ENCODE measurements around the gene EPHB2. TPM values are rescaled to one million over a fixed set of nuclear protein-coding genes. Genes with fewer than 3 reads are reported as not detected.

The EPHB2 gene
- total RNA-seq, 1 donor from 2014 or later = 22.8 TPM

- FAIRE-seq (no peak), DNase-seq (ENCODE audit: low spot score in 2 of 2) (no peak)
Observed at GRCh38 chr1:22794647-22795365, 84.2 kb downstream of the EPHB2 start.

- no peak for DNase-seq (ENCODE audit: low spot score in 2 of 2)
- FAIRE-seq = no peak
Observed at GRCh38 chr1:22795366-22795714, 84.7 kb downstream of the EPHB2 start.

- no peak for DNase-seq (ENCODE audit: low spot score in 2 of 2)
- FAIRE-seq = no peak
Observed at GRCh38 chr1:22796642-22797041, 86.0 kb downstream of the EPHB2 start.

GRCh38 chr1:22798083-22798482 is 87.4 kb downstream of the EPHB2 start:
- no peak for DNase-seq (ENCODE audit: low spot score in 2 of 2)
- no peak for FAIRE-seq

GRCh38 chr1:22799971-22800370 is 89.3 kb downstream of the EPHB2 start:
- DNase-seq (ENCODE audit: low spot score in 2 of 2) (no peak), FAIRE-seq (no peak)

GRCh38 chr1:22800629-22801028 is 90.0 kb downstream of the EPHB2 start:
- DNase-seq (ENCODE audit: low spot score in 2 of 2) (no peak), FAIRE-seq (no peak)

GRCh38 chr1:22801347-22801746 is 90.7 kb downstream of the EPHB2 start:
- no peak for FAIRE-seq

GRCh38 chr1:22801761-22802160 is 91.1 kb downstream of the EPHB2 start:
- FAIRE-seq (no peak), DNase-seq (ENCODE audit: low spot score in 2 of 2) (no peak)

More at GRCh38 chr1:22801347-22801746, 90.7 kb downstream of the EPHB2 start:
- no peak for DNase-seq (ENCODE audit: low spot score in 2 of 2)

GRCh38 chr1:22803833-22804232 is 93.2 kb downstream of the EPHB2 start:
- DNase-seq (ENCODE audit: low spot score in 2 of 2) (no peak), FAIRE-seq (no peak)

- FAIRE-seq = no peak
Observed at GRCh38 chr1:22804406-22804805, 93.8 kb downstream of the EPHB2 start.

GRCh38 chr1:22804969-22805671 is 94.5 kb downstream of the EPHB2 start:
- no peak for FAIRE-seq
- no peak for DNase-seq (ENCODE audit: low spot score in 2 of 2)

More at GRCh38 chr1:22804406-22804805, 93.8 kb downstream of the EPHB2 start:
- DNase-seq (ENCODE audit: low spot score in 2 of 2) = no peak

- FAIRE-seq (no peak), DNase-seq (ENCODE audit: low spot score in 2 of 2) (no peak)
Observed at GRCh38 chr1:22805672-22806038, 95.0 kb downstream of the EPHB2 start.

GRCh38 chr1:22806584-22806983 is 95.9 kb downstream of the EPHB2 start:
- no peak for FAIRE-seq
- DNase-seq (ENCODE audit: low spot score in 2 of 2) = peak; percentile 59 to 66

GRCh38 chr1:22807340-22807739 is 96.7 kb downstream of the EPHB2 start:
- DNase-seq (ENCODE audit: low spot score in 2 of 2) (no peak), FAIRE-seq (no peak)

GRCh38 chr1:22808186-22808675 is 97.6 kb downstream of the EPHB2 start:
- FAIRE-seq = no peak
- DNase-seq (ENCODE audit: low spot score in 2 of 2) = no peak

GRCh38 chr1:22808676-22809483 is 98.2 kb downstream of the EPHB2 start:
- DNase-seq (ENCODE audit: low spot score in 2 of 2) (peak; percentile 57 to 58), FAIRE-seq (no peak)

- no peak for FAIRE-seq
- no peak for DNase-seq (ENCODE audit: low spot score in 2 of 2)
Observed at GRCh38 chr1:22809783-22810182, 99.1 kb downstream of the EPHB2 start.

GRCh38 chr1:22810378-22810777 is 99.7 kb downstream of the EPHB2 start:
- FAIRE-seq (no peak), DNase-seq (ENCODE audit: low spot score in 2 of 2) (no peak)

- FAIRE-seq = no peak
- DNase-seq (ENCODE audit: low spot score in 2 of 2) = no peak
Observed at GRCh38 chr1:22812092-22812880, 101.6 kb downstream of the EPHB2 start.

Data from frontal cortex (tissue), 4 donors.